RWPE1 (cell line): ENCODE measurements around the gene HOXC9.

Experiments used
- CTCF ChIA-PET: fragments of 350-600 bp; sonication (Branson Sonifier 250); formaldehyde crosslinking; extraction: SDS; loops from one replicate; lab custom pipeline; 2021; lab: Yijun Ruan, JAX
- POLR2A ChIA-PET: fragments of 400-600 bp; formaldehyde crosslinking; extraction: SDS; loops from one replicate; lab custom pipeline; 2020; ENCODE audit warnings: antibody characterized with exemption; ENCODE audit not compliant: low non-redundant PET; lab: Yijun Ruan, JAX
- DNase-seq: peaks from one replicate; pipeline ENCODE4 v3.0.0; 2012; ENCODE audit warnings: low spot score
- H3K27ac ChIP-seq: fragments of 450-650 bp; 2 replicates; pipeline ENCODE4 v1.5.1; 2017
- TF ChIP-seq, protein P1 (sequence below): fragments of 450-650 bp; conservative IDR thresholded peaks from 2 replicates; pipeline ENCODE4 v1.5.1; 2017; ENCODE audit warnings: low read depth, mild to moderate bottlenecking

The HOXC9 gene

DNA sequence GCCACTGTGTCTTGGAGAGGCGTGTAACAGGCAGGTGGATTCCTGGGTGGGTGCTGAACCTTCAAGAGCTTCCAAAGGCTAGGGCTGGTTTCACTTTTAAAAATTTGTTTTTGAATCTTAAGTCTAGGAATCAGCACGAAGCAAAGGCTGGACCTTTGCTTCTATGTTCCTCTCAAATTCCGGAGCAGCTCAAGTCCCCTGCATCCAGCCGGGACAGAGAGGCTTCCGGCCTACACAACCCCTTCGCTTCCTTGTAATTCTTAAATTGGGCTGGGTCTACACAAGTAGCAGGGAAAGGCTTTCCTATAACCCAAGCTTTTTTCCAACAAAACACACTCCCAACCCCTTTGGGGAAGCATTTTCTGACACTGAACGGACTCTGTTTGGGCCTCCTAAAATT is 37.0 kb upstream of the HOXC9 start:
- CTCF ChIA-PET: interaction anchor here (0.6 kb wide), 1 partner anchor 13 kb away, joined by 3 read pairs; no protein-coding TSS in a partner anchor
- TF ChIP-seq, protein P1, sequence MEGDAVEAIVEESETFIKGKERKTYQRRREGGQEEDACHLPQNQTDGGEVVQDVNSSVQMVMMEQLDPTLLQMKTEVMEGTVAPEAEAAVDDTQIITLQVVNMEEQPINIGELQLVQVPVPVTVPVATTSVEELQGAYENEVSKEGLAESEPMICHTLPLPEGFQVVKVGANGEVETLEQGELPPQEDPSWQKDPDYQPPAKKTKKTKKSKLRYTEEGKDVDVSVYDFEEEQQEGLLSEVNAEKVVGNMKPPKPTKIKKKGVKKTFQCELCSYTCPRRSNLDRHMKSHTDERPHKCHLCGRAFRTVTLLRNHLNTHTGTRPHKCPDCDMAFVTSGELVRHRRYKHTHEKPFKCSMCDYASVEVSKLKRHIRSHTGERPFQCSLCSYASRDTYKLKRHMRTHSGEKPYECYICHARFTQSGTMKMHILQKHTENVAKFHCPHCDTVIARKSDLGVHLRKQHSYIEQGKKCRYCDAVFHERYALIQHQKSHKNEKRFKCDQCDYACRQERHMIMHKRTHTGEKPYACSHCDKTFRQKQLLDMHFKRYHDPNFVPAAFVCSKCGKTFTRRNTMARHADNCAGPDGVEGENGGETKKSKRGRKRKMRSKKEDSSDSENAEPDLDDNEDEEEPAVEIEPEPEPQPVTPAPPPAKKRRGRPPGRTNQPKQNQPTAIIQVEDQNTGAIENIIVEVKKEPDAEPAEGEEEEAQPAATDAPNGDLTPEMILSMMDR: no peak
- DNase-seq: no peak
- no peak overlapping the region for H3K27ac ChIP-seq
- POLR2A ChIA-PET: no interaction called here

DNA sequence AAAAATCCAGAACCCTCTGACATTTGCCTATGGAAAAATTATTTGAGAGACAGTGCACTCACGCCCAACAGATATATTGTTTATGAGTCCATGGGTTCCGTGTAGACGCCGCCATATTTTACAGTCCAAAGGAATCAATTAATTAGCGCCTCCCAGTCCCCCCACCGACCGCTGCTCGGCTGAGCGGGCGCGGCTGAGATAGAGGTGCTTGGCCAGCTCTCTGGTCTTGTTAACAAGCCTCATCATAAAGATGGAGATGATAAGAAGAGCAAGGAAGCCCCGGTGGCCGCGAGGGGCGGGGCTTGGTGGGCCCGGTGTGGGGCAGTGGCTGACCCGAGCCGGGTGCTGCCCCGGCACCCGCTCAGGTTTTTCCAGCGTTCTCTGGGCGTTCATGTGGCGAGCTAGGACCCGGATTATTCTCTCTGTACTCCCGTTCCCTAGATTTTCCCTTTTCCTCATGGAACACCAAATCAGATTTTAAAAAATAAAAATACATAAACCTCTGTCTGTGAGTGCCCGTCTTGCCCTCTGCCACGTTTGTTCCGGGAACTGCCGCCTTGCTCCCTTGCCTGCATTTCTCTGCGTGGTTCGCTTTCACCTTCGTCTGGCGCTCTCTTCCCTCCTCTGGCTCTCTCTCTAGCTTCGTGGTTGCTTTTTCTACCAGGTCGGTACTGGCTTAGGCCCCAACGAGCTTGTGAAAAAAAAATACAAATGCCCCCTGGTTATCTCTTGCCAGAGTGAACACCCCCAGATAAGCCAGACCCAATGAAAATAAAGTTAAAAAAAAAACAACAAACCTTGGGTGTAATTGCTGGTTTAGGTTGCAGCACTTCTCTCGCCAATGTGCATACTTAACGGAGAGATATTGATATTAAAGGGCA is 36.3 kb upstream of the HOXC9 start:
- CTCF ChIA-PET: interaction anchor here (0.6 kb wide), 2 partner anchors 14 to 41 kb away, joined by 3 to 4 read pairs; no protein-coding TSS in a partner anchor
- TF ChIP-seq, protein P1: no peak
- no peak overlapping the region for H3K27ac ChIP-seq
- POLR2A ChIA-PET: no interaction called here
- DNase-seq: no peak

DNA sequence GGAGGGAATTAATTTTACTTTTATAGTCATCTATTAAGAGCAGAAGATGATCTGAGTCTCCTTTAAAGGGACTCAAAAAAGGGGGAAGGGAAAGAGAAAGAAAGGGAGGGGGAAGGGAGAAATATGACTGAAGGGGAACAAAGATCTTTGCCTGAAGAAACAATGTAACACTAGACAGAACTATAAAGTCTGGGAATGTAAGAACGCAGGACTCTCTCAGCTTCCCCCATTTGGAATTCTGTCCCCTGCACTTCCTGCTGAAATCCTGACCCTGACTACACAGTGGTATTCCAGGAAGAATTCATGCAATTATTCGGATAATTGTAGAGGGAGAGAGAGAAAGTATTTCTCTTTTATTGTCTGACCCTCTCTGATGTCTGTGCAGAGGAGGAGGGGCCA is 35.6 kb upstream of the HOXC9 start:
- CTCF ChIA-PET: interaction anchor here (0.6 to 1.3 kb wide), 2 partner anchors 21 to 40 kb away, joined by 4 to 6 read pairs; partner anchors contain the start of gene HOXC10
- no peak overlapping the region for H3K27ac ChIP-seq
- TF ChIP-seq, protein P1: no peak
- POLR2A ChIA-PET: no interaction called here
- no peak for DNase-seq

DNA sequence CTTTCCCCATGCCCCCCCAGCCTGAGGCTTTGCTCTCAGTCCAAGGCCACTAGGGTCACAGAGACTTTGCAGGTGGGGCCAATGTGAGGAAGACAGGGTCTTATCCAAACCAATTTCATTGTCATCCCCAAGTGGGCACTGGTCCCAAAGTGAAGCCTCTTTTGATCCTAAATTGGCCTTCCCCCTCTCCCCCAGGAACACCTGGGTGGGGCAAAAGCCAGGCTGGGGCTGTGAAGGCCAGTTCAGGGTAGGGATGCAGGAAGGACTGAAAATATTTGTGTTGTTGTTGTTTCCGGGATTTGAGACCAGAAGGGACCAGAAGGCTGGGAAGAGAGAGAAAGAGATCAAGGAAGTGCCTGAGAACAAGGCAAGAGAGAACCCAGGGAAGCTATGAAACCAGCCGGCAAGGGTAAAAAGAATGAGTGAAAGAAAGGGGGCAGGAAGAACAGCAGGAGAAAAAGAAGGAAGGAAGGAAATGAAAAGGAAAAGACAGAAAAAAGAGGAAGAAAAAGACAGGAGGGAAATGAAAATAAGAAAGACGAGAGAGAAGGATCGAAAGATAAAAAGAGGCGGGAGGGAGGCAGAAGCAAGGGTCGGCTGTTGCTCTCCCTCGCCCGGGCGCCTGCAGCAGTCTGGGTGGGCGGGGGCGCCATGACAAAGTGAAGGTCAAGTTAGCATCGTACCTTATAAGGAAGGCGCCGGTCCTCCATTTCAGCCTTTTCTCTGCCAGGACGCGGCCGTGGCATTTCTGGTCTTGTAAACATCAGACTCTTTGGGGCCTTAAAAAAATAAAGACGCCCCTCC is 34.5 kb upstream of the HOXC9 start:
- H3K27ac ChIP-seq: no peak overlapping the region
- ChIA-PET POLR2A (no interaction called here), CTCF (interaction anchor here (1.0 to 1.4 kb wide), 3 partner anchors 19 to 219 kb away, joined by 3 to 6 read pairs (median 3); partner anchors contain the start of gene HOXC10)
- DNase-seq: no peak
- TF ChIP-seq, protein P1: no peak

DNA sequence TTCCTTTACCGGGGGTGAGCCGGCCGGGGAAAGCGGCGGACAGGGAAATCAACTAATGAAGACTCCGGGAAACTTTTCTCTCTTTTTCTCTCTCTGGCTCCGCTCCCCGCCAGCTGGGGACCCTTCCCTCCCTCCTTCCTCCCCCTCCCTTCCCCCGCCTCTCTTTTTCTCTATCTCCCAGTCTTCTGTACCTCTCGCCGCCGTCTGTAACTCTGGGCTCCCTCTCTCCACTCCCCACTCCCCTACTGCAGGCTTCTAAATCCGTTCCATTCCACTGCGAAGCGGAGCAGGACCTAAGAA is 33.9 kb upstream of the HOXC9 start:
- DNase-seq: no peak
- no peak overlapping the region for H3K27ac ChIP-seq
- ChIA-PET CTCF (interaction anchor here (0.7 to 1.4 kb wide), 3 partner anchors 19 to 1933 kb away, joined by 3 to 6 read pairs (median 3); no protein-coding TSS in a partner anchor), POLR2A (no interaction called here)
- TF ChIP-seq, protein P1: no peak

DNA sequence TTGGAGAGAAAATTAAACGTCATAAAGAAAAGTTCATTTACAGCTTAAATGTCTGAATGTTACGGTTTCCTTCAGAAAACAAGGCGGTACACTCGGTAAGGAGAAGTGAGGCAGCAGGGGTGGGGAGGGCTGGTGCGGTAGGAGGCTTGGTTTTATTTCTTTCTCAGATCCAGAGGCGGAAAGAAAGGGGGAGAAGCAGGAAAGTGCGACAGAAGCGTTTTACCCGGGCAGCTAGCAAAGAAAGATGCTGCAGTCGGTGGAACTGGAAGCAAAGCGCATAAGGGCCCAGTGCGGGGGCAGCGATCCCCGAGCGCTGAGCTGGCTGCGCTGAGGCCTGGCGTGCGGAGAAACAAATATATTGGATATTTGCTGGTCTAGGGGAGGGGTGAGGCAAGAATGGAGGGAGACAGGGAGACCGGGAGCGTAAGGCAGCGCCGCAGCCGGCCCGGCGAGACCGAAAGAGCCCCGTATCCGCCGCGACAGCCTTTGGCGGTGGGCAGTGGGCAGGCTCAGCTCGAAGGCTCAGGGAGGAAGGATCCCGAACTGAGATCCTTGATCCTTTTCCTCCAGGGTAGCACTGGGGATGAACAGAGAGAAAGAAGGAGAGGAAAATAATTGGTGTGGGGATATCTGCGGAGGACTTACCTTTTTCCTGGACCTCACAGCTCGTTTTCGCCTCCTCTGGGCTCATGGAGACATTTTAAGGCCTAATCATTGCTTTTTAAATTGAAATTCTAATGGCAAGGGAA is 33.4 kb upstream of the HOXC9 start:
- no peak overlapping the region for H3K27ac ChIP-seq
- ChIA-PET POLR2A (no interaction called here), CTCF (interaction anchor here (0.7 to 1.0 kb wide), 2 partner anchors 18 to 1933 kb away, joined by 3 to 6 read pairs; no protein-coding TSS in a partner anchor)
- DNase-seq: no peak
- TF ChIP-seq, protein P1: no peak
